ENCODE data around the gene CNTNAP5.

The CNTNAP5 gene

DNA sequence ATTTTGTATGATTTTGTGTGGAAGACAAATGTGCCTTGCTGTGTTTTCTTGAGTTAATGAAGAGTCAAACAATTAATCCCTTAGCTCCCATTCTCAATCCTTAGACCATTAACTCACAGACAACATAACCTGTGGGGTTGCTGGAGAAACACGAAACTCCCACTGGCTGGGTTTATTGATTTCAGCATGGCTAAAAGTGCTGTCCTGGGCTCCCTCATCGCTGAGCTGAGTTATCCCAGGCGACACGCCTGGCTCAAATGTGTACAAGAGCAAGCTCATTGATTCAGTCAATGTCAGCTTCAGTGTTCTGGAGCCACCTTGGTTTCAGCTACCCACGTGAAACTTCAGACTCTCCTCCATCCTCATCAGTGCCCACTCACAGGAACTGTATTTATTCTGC is 896.1 kb downstream of the CNTNAP5 start (continued):
- TF ChIP-seq CSDC2 (CRISPR knock-in tag; IDR thresholded peaks at IDR 0.05) (no peak), TOX (CRISPR knock-in tag; IDR thresholded peaks at IDR 0.05; ENCODE audit: borderline replicate concordance) (no peak)

DNA sequence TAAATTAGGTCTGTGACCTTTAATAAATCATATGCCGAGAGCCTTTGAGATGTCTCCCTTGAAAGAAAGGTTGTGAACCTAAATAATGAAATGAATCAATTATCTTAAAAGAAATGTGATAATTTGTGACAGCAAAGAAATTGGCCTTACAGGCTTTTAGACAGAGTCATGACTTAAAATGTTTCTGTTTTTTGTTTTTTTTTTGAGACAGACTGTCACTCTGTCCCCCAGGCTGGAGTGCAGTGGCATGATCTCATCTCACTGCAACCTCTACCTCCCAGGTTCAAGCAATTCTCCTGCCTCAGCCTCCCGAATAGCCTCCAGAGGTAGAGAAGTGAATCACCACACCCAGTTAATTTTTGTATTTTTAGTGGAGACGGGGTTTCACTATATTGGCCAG is 898.0 kb downstream of the CNTNAP5 start:
- no peak for ATAC-seq
- TF ChIP-seq OSR1 (CRISPR knock-in tag; IDR thresholded peaks at IDR 0.05) (no peak), BACH2 (CRISPR knock-in tag; IDR thresholded peaks at IDR 0.05; ENCODE audit: borderline replicate concordance) (no peak), ZNF70 (CRISPR knock-in tag; IDR thresholded peaks at IDR 0.05) (no peak), SNAI2 (CRISPR knock-in tag; IDR thresholded peaks at IDR 0.05) (no peak), GLIS3 (CRISPR knock-in tag; IDR thresholded peaks at IDR 0.05) (no peak), ZC3H10 (CRISPR knock-in tag; IDR thresholded peaks at IDR 0.05) (no peak), ARNTL (CRISPR knock-in tag; IDR thresholded peaks at IDR 0.05; ENCODE audit: borderline replicate concordance, low read depth) (no peak), ISL1 (CRISPR knock-in tag; IDR thresholded peaks at IDR 0.05) (no peak), RARB (CRISPR knock-in tag; IDR thresholded peaks at IDR 0.05) (no peak), ESRRG (CRISPR knock-in tag; IDR thresholded peaks at IDR 0.05) (no peak), CSDC2 (CRISPR knock-in tag; IDR thresholded peaks at IDR 0.05) (no peak), TCF4 (CRISPR knock-in tag; IDR thresholded peaks at IDR 0.05; ENCODE audit: borderline replicate concordance) (no peak), ZFP3 (CRISPR knock-in tag; IDR thresholded peaks at IDR 0.05) (no peak), ZFP30 (CRISPR knock-in tag; IDR thresholded peaks at IDR 0.05) (no peak)
- TF ChIP-seq, protein P1, sequence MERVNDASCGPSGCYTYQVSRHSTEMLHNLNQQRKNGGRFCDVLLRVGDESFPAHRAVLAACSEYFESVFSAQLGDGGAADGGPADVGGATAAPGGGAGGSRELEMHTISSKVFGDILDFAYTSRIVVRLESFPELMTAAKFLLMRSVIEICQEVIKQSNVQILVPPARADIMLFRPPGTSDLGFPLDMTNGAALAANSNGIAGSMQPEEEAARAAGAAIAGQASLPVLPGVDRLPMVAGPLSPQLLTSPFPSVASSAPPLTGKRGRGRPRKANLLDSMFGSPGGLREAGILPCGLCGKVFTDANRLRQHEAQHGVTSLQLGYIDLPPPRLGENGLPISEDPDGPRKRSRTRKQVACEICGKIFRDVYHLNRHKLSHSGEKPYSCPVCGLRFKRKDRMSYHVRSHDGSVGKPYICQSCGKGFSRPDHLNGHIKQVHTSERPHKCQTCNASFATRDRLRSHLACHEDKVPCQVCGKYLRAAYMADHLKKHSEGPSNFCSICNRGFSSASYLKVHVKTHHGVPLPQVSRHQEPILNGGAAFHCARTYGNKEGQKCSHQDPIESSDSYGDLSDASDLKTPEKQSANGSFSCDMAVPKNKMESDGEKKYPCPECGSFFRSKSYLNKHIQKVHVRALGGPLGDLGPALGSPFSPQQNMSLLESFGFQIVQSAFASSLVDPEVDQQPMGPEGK (CRISPR knock-in tag; IDR thresholded peaks at IDR 0.05; ENCODE audit: borderline replicate concordance), result no peak
- TF ChIP-seq, protein P2, sequence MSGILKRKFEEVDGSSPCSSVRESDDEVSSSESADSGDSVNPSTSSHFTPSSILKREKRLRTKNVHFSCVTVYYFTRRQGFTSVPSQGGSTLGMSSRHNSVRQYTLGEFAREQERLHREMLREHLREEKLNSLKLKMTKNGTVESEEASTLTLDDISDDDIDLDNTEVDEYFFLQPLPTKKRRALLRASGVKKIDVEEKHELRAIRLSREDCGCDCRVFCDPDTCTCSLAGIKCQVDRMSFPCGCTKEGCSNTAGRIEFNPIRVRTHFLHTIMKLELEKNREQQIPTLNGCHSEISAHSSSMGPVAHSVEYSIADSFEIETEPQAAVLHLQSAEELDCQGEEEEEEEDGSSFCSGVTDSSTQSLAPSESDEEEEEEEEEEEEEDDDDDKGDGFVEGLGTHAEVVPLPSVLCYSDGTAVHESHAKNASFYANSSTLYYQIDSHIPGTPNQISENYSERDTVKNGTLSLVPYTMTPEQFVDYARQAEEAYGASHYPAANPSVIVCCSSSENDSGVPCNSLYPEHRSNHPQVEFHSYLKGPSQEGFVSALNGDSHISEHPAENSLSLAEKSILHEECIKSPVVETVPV (CRISPR knock-in tag; IDR thresholded peaks at IDR 0.05), result no peak
- TF ChIP-seq, protein P3, sequence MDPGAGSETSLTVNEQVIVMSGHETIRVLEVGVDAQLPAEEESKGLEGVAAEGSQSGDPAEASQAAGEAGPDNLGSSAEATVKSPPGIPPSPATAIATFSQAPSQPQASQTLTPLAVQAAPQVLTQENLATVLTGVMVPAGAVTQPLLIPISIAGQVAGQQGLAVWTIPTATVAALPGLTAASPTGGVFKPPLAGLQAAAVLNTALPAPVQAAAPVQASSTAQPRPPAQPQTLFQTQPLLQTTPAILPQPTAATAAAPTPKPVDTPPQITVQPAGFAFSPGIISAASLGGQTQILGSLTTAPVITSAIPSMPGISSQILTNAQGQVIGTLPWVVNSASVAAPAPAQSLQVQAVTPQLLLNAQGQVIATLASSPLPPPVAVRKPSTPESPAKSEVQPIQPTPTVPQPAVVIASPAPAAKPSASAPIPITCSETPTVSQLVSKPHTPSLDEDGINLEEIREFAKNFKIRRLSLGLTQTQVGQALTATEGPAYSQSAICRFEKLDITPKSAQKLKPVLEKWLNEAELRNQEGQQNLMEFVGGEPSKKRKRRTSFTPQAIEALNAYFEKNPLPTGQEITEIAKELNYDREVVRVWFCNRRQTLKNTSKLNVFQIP (CRISPR knock-in tag; IDR thresholded peaks at IDR 0.05; ENCODE audit: borderline replicate concordance, low read depth), result no peak
- TF ChIP-seq, protein P4, sequence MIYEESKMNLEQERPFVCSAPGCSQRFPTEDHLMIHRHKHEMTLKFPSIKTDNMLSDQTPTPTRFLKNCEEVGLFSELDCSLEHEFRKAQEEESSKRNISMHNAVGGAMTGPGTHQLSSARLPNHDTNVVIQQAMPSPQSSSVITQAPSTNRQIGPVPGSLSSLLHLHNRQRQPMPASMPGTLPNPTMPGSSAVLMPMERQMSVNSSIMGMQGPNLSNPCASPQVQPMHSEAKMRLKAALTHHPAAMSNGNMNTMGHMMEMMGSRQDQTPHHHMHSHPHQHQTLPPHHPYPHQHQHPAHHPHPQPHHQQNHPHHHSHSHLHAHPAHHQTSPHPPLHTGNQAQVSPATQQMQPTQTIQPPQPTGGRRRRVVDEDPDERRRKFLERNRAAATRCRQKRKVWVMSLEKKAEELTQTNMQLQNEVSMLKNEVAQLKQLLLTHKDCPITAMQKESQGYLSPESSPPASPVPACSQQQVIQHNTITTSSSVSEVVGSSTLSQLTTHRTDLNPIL (CRISPR knock-in tag; IDR thresholded peaks at IDR 0.05; ENCODE audit: low read depth), result no peak

DNA sequence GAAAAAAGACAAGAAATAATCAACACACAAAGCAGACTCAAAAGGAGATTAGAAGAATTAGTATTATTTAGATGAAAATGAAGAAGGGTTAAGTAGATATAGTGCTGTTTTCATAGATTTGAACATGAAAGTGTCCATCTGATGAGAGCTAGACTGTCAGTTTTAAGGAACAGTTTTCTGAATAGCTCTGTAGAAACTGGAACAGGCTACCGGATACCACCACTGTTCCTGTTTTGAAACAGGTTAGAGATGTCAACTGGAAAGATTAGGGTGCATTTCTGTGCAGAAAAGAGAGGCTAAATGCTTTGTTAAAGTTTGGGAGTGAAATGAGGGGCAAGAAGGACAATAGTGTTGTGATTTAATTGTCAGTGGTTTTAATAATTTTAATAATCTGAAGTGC is 908.8 kb downstream of the CNTNAP5 start:
- no peak for TF ChIP-seq ZFP30 (CRISPR knock-in tag; IDR thresholded peaks at IDR 0.05)
- TF ChIP-seq OSR1 (CRISPR knock-in tag; IDR thresholded peaks at IDR 0.05), result no peak
- TF ChIP-seq, protein P1 (CRISPR knock-in tag; IDR thresholded peaks at IDR 0.05; ENCODE audit: borderline replicate concordance), result no peak
- no peak for TF ChIP-seq GLIS3 (CRISPR knock-in tag; IDR thresholded peaks at IDR 0.05)
- no peak for TF ChIP-seq ZNF565 (CRISPR knock-in tag; conservative IDR thresholded peaks at IDR 0.05; ENCODE audit: low read depth)
- TF ChIP-seq ARNTL (CRISPR knock-in tag; IDR thresholded peaks at IDR 0.05; ENCODE audit: borderline replicate concordance, low read depth), result no peak
- TF ChIP-seq RARB (CRISPR knock-in tag; IDR thresholded peaks at IDR 0.05), result no peak
- ATAC-seq, result no peak

DNA sequence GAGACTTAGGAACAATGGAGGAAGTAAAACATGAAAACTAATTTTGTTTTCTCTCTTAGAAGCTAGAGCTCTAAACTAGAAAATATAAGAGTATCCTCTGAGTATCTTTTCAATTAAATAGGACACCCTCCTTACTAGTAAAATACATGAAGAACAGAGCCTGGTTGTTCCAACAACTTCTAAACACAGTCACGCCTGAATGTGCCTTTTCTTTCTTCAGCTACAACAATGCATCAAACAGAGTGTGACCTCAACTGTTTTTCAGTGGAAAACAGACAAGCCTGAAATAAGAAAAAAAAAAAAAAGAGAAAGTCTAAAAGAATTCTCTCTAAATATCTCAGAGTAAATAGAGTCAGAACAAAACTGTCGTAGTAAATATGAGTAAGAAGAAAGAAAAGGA is 928.8 kb downstream of the CNTNAP5 start:
- no peak for ATAC-seq
- TF ChIP-seq GLIS3 (CRISPR knock-in tag; IDR thresholded peaks at IDR 0.05) (no peak), SNAI2 (CRISPR knock-in tag; IDR thresholded peaks at IDR 0.05) (no peak), BACH2 (CRISPR knock-in tag; IDR thresholded peaks at IDR 0.05; ENCODE audit: borderline replicate concordance) (no peak), OSR1 (CRISPR knock-in tag; IDR thresholded peaks at IDR 0.05) (no peak), ZFP3 (CRISPR knock-in tag; IDR thresholded peaks at IDR 0.05) (no peak), ARNTL (CRISPR knock-in tag; IDR thresholded peaks at IDR 0.05; ENCODE audit: borderline replicate concordance, low read depth) (no peak), ZNF70 (CRISPR knock-in tag; IDR thresholded peaks at IDR 0.05) (no peak), ESRRG (CRISPR knock-in tag; IDR thresholded peaks at IDR 0.05) (no peak), TOX (CRISPR knock-in tag; IDR thresholded peaks at IDR 0.05; ENCODE audit: borderline replicate concordance) (no peak), ISL1 (CRISPR knock-in tag; IDR thresholded peaks at IDR 0.05) (no peak)
- TF ChIP-seq, protein P5, sequence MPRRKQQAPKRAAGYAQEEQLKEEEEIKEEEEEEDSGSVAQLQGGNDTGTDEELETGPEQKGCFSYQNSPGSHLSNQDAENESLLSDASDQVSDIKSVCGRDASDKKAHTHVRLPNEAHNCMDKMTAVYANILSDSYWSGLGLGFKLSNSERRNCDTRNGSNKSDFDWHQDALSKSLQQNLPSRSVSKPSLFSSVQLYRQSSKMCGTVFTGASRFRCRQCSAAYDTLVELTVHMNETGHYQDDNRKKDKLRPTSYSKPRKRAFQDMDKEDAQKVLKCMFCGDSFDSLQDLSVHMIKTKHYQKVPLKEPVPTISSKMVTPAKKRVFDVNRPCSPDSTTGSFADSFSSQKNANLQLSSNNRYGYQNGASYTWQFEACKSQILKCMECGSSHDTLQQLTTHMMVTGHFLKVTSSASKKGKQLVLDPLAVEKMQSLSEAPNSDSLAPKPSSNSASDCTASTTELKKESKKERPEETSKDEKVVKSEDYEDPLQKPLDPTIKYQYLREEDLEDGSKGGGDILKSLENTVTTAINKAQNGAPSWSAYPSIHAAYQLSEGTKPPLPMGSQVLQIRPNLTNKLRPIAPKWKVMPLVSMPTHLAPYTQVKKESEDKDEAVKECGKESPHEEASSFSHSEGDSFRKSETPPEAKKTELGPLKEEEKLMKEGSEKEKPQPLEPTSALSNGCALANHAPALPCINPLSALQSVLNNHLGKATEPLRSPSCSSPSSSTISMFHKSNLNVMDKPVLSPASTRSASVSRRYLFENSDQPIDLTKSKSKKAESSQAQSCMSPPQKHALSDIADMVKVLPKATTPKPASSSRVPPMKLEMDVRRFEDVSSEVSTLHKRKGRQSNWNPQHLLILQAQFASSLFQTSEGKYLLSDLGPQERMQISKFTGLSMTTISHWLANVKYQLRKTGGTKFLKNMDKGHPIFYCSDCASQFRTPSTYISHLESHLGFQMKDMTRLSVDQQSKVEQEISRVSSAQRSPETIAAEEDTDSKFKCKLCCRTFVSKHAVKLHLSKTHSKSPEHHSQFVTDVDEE (CRISPR knock-in tag; IDR thresholded peaks at IDR 0.05), result no peak
- TF ChIP-seq, protein P3 (CRISPR knock-in tag; IDR thresholded peaks at IDR 0.05; ENCODE audit: borderline replicate concordance, low read depth), result no peak

All from SK-N-SH treated with all-trans-retinoic acid at 6 μM for 48 hours (cell line).